ENCODE measurements around the gene SUZ12.
"Not testable (repeated sequence)": the region's sequence is repeated elsewhere in the genome, so short reads cannot be mapped to it uniquely, and the experiment has no call there.

GRCh38 chr17:32047663-32048062, 110.9 kb downstream of the SUZ12 start:
- not testable (repeated sequence) for TF ChIP-seq POLR2A, CTCF (IDR thresholded peaks at IDR 0.05)

Data from esophagus squamous epithelium (tissue), 4 donors.